Activated CD4-positive, alpha-beta T cell treated with anti-CD3 and anti-CD28 coated beads, Interleukin-2, Interleukin-6, amounts not matched to agents 100 ng/mL and 50 ng/mL, durations not matched to agents 16 hours and 8 hours (primary cell): Measurements from ENCODE around the gene ESPN.
"Not testable (repeated sequence)": the region's sequence is repeated elsewhere in the genome, so short reads cannot be mapped to it uniquely, and the experiment has no call there.

Experiments
- DNase-seq: peaks from one replicate; pipeline ENCODE4 v3.0.0-alpha.2; 2020

Gene ESPN

GRCh38 chr1:6450005-6450450, 25.5 kb downstream of the ESPN start:
- no peak for DNase-seq

GRCh38 chr1:6450486-6450885, 25.9 kb downstream of the ESPN start:
- not testable (repeated sequence) for DNase-seq

DNA sequence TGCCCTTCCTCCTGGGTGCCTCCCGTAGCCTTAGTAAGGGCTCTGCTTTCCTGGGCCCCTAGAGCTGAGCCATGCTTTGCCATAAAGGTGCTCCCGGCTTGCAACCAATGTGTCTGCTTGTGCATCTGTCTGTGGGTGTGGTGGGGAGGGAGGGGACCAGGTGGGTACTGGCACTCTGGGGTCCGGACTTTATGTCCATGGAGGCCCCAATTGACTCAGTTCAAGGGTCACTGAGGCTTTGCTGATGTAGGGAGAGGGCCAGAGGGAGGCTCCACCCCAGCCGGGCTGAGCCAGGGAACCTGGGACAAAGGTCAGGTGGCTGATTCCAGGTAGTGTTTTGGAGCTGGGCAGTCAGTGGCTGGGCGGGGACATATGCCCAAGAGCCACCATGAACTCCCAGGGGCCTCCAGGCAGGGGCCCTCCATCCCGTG, 26.4 kb downstream of the ESPN start:
- DNase-seq: no peak

GRCh38 chr1:6453895-6454855, 29.6 kb downstream of the ESPN start:
- DNase-seq: not testable (repeated sequence)

GRCh38 chr1:6454856-6455751, 30.5 kb downstream of the ESPN start:
- peak; percentile 26 for DNase-seq

DNA sequence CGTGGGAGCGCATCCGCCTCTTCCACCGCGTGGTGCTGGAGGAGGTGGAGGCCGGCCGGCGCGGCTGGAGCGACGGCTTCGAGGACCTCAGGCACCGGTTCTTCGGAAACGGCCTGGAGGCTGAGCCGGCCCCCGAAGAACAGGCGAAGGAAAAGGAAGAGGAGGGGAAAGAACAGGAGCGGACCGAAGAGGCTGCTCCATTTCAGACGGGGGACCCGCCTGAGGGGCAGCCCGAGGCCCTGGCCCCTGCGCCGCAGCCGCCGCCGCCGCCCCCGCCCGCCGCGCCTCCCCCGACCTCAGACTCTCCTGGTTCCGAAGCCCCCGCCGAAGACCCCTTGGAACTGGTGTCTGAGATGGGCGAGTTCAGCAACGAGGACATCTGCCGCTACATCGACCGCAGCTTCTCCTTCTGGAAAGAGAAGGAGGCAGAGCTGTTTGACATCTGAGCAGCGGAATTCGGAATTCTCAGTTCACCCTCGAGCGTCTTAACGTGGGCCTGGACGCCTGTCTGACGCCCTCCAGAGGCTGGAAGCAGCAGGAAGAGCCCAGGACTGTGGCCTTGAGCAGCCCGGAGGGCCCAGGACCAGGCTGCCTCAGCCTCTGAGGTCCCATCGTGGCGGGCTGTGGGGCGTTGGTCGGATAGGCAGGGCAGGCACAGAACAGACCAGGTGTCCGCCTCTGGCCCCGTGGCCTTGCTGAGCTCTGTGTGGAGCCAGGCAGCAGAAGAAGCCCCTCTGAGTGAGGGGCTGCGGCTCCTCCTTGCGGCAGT, 31.4 kb downstream of the ESPN start:
- DNase-seq: not testable (repeated sequence)

- DNase-seq: no peak
Measured at GRCh38 chr1:6456800-6457466, 32.4 kb downstream of the ESPN start.

- DNase-seq: peak; percentile 58
Measured at GRCh38 chr1:6459850-6460265, 35.3 kb downstream of the ESPN start.

GRCh38 chr1:6460301-6461050, 35.9 kb downstream of the ESPN start:
- DNase-seq: peak; percentile 89

DNA sequence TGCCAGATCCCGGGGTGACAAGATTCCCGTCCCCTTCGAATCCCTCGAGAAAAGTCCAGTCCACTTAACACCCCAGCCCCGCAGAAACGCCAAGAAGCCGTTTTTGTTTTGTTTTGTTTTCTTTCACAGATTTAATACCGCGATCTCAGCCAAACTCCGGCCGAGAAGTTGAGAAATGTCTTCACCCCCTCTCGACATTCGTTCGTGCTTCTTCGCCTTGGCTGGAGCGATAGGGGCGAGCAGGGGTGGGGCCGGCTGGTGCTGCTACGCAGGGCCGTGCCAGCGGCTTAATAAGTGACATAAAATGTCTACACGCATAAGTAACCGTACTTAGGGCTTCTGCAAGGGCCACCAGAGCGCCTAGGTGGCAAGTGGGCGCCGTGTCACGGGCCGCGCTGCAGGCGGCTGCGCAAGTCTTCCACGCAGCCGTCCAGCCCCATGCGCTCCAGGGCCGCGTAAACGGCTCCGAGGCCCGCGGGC, 36.5 kb downstream of the ESPN start:
- no peak for DNase-seq

DNA sequence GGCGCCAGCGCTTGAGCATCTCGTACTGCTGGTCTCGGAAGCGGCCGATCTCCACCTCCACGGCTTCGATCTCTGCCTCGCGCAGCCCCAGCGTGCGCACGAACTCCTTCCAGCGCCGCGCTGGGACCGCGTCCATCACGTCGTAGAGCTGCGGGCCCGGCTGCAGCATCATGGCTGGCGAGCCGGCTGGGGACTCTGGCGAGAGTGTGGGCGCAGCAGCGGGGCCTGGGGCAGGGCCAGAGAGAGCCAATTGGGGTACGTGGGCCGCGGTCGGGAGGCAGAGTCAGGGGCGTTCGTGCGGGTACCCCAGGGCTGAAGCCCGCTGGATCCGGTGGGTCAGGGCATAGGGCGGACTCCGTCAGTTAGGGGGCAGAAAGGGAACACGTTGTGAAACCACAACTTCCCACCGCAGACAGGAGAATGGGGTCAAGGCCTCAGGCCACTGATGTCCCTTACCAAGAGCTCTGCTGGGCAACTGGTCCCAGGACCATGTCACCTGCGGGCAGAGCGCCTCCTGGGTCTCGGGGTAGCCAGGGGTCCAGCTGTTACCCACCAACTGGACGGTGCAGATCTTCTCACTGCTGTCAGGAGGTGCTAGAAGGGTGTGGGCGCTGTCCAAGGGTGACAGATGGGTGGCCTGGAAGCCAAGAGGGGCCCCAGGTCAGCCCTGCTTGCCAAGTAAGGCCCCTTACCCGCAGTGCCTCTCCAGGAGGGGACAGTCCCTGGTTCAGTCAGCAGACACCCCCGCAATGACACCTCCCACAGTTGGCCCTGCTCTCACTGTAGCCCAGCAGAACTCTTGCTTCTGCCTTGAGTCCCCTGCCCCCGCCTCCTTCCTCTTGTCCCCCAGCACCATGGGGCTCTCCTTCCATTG, 37.2 kb downstream of the ESPN start:
- DNase-seq: no peak

- DNase-seq: no peak
Measured at GRCh38 chr1:6462412-6463119, 38.0 kb downstream of the ESPN start.

- DNase-seq: no peak
Measured at GRCh38 chr1:6463120-6463412, 38.5 kb downstream of the ESPN start.

DNA sequence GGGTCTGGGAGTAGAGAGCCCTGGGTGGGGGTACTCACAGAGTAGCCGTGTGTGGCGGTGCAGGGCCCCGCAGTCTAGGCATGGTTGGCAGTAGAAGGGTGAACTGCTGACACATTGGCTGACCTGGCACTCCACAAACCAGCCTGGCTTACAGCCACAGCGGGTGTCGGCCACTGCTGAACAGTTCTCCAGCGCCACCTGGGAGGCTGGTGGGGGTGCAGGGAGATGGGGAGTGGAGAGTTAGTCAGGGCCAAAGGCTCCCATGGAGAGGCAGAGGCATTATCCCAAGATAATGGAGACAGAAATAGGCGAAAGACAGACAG, 39.9 kb downstream of the ESPN start:
- DNase-seq: peak; percentile 72

GRCh38 chr1:6464915-6465314, 40.3 kb downstream of the ESPN start:
- no peak for DNase-seq

GRCh38 chr1:6465461-6466005, 41.0 kb downstream of the ESPN start:
- DNase-seq: peak; percentile 51

DNA sequence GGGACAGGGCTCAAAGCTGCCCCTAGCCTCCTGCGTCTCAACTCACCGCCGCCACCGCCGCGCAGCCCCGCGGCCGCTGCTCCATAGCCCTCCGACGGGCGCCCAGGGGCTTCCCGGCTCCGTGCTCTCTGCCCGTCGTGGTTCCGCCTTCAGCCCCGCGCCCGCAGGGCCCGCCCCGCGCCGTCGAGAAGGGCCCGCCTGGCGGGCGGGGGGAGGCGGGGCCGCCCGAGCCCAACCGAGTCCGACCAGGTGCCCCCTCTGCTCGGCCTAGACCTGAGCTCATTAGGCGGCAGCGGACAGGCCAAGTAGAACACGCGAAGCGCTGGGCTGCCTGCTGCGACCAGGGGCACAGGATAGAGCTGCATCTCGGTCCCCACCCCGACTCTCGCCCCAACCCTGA, 41.4 kb downstream of the ESPN start, which contains the start of gene TNFRSF25:
Gene TNFRSF25, minus strand, starts transcription at position 151 of the 400 bp plus-strand sequence. Its CDS starts 66 bp downstream, at position 85.
- DNase-seq: peak; percentile 72

DNA sequence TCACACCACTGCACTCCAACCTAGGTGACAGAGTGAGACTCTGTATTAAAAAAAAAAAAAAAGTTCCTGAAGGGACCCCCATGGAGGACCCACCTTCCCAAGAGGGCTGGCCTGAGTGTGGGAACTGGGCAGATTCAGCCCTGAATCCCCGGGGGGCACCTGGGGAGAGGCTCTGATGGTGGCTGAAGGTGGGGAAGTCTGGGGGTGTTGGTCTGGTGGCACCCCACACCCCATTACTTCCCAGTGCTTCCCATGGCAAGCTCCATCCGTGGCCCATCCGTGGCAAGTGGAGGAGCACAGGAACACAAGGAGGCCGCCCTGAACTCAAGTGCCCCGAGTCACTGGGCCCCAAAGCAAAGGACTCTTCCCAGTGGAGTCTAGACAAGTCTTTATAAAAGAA, 42.2 kb downstream of the ESPN start:
- DNase-seq: no peak

DNA sequence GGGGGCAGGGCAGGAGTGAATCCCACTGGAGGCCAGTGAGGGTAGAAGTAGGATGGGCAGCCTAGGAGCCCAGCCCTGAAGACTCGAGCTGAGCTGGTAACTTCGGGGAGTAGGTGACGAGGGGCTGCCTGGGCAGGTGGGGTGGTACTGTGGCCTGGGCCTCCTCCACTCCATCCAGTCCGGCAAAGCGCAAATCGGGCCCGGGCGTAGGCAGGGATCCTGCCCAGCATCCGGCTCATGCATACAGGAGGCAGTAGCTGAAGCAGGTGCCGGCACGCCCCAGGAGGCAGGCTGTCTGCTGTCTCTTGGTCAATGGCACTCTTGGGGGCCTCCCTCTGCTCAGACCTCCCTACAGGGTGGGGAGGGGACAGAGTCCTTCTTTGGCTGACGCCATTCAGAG, 42.6 kb downstream of the ESPN start:
- no peak for DNase-seq
